NOMO-1 treated with DMSO at 0.1 percent for 48 hours (cell line): Measurements from ENCODE around the gene RAB33B.
"Not testable (repeated sequence)": the region's sequence is repeated elsewhere in the genome, so short reads cannot be mapped to it uniquely, and the experiment has no call there.

Experiments used
- DNase-seq: peaks from one replicate; lab custom pipeline; 2025; ENCODE audit not compliant: unreplicated experiment; lab: John Stamatoyannopoulos, UW

Gene RAB33B

DNA sequence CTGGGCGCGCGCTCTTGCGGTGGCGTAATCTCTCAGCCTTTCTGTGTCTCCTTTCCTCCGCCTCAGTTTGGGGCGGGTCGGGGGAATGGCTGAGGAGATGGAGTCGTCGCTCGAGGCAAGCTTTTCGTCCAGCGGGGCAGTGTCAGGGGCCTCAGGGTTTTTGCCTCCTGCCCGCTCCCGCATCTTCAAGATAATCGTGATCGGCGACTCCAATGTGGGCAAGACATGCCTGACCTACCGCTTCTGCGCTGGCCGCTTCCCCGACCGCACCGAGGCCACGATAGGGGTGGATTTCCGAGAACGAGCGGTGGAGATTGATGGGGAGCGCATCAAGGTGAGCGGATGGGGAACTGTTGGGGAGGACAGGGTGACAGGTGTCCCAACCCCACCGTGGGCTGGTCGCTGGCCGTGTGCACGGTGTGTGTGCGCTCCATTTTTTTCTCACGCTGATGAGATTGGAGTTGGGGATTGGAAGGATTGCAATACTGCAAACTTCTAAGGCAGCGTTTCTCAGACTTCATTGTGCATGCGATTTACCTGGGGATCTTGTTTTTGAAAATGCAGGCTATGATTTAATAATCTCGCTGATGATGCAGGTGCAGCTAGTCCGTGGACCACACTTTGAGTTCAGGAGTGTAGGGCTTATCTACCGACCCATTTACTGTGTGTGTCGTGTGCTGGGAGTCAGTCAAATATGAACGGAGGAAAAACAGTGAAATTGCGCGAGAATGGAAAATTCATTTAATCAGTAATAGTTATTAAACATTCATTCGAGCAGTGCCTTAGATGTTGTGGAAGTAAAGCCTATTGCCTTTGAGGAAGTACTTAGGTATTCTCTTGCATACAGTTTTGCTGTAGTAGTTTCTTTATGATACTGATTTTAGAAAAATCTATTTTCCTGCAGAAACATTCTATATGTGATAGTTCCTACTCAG, at the start of gene RAB33B:
RAB33B (plus strand) TSS at position 11 of the 935 bp plus-strand sequence; CDS start at position 86, 75 bp downstream.
- peak; percentile 33 for DNase-seq

DNA sequence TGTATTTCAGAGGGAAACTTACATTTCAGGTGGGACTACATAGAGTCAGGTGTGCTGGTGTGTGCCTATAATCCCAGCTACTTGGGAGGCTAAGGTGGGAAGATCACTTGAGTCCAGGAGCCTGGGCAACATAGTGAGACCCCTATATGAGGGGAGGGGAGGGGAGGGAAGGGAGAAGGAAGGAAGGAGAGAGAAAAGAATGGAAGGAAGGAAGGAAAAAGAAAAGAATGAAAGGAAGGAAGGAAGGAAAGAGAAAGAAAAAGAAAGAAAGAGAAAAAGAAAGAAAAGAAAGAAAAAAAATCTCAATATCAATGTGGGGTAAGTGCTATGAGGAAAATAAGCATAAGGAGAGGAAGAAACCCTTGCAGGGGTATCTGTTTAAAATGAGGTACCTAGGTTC, 43.6 kb upstream of the RAB33B start:
- DNase-seq, result no peak

DNA sequence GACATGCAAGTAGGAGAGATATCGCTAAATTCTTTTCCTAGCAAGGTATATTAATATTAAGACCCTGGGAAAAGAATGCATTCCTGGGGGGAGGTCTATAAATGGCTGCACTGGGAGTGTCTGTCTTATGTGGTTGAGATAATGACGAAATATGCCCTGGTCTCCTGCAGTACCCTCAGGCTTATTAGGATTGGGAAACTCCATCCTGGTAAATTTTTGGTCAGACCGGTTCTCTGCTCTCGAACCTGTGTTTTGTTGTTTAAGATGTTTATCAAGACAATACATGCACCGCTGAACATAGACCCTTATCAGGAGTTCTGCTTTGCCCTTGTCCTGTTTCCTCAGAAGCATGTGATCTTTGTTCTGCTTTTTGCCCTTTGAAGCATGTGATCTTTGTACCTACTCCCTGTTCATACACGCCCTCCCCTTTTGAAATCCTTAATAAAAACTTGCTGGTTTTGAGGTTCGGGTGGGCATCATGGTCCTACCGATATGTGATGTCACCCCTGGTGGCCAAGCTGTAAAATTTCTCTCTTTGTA, 39.2 kb upstream of the RAB33B start:
- DNase-seq, result not testable (repeated sequence)

DNA sequence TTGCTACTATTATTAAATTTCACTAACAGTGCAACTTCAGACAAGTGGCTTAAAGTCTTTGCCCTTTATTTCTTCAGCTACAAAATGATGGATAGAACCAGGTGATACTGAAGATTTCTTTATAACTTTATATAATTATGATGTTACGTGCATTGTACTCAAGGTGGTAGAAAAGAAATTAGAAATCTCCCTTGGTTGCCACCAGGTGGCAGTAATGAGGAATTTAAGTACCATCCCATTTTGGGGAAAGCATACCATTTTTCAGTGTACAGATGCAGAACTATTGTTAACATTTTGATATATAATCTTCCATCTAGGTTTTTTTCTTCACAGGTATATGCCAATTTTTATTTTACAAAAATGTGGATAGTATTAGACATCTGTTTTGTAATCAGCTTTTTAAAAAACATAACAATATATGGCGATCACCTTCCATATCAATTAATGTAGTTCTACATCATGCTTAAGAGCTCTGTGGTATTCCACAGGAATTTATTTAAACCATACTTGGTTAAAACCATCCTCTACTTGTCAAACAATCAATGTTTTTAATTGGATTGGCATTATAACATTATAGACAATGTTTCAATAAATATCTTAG, 37.7 kb upstream of the RAB33B start:
- DNase-seq, result peak; percentile 55

DNA sequence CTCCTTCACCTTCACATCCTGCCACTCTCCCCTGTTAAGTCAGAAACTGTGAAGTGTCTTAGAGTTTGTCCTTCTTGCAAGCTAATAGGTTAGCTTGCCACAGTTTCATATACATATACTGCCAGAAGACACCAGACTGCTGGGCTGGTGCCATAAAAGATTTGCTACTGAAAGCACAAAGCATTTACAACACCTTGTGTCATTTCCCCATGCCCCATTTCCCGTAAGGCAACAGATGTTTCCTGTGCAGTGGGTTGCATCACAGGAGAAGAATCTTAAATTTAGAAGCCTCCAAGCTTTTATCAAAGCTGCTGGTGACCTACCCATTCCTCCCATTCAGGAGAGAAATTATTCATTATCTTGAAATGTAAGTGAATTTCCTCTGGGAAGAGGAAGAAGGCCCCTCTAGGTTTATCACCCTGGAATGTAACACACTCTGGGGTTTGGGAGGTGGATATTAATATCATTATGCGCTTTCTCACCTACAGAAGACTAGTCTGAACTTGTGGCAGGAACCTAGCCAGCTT, 34.5 kb upstream of the RAB33B start:
- DNase-seq, result peak; percentile 95

DNA sequence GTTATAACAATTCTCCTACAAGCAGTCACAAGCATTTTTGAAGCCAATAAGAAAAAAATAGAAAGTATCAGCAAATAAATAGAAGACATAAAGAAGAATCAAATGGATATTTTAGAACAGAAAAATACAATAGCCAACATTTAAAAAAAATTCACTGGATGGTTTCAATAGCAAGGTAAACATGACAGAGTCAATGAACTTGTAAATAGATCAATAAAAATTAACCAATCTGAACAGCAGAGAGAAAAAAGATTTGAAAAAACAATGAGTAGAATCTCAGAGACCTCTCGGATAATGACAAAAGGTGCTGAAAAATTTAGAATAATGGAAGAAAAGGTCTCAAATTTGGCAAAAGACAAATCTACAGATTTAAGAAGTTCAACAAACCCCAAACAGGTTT, 33.3 kb upstream of the RAB33B start:
- no peak for DNase-seq

DNA sequence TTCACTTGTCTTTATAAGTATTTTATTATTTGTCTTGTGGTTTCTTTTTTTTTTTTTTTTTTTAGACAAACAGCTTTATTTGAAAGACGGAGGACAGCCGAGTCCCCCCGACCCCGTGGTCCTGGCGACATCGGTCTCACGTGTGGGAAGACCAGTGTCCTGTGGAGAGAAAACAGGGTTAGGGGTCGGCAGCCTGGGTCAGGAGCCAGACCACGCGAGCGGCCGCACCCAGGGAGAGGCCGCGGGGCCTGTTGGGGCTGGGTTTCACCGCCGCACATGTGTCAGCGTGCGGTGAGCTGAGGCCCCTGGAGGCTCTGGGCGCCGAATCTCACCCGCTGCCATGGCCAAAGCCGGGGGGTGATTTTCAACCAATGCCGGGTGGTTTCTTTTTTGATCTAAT, 17.8 kb upstream of the RAB33B start:
- DNase-seq, result no peak

DNA sequence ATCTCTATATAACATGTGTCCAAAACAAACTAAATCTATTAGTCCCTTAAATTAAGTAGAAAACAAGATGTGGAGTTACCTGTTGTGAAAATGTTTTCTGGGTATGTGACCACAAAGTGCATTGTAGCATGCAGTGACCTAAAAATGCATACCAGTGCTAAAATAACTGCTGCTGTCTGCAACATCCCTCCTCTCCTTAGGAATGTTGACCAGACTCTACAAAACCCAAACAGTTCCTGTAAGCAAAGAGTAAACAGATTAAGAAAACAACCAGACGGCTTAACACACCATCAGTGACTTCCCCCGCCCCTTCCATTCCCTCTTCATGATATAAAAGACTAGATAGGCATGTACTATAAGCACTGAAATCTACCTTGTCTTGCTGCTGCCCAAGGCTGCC, 15.8 kb upstream of the RAB33B start:
- DNase-seq, result no peak

DNA sequence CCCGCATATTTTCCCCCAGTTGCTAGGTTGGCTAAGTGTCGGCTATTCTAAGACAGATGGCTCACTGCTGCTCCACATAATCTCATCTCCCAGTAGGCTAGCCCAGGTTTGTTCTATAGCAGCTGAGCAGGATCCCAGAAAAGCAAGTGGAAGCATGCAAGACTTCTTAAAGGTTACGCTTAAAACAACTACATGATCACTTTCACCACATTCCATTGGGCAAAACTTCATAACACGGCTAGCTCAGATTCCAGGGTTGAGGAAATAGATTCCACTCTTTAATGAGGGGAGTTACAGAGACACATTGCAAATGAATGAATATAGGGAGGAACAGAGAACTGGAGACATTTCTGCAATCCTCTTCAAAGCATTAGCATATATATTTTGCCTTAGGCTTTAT, 12.9 kb upstream of the RAB33B start:
- DNase-seq, result no peak

DNA sequence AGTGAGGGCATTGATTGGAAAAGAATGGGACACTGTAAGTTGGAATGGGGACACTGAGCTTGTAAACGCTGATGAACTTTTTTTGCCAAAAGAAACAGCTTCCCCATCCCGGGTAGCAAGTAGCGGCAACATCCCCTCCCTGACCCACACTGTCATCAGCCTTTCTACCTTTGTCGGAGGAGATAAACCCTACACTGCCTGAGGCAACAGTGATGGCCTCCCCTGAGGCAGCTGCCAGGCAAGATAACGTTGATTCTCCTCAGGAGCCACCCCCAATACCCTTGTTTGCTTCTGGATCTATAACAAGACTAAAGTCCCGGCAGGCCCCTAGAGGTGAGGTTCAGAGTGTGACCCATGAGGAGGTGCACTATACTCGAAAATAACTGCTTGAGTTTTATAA, 10.3 kb upstream of the RAB33B start:
- no peak for DNase-seq

DNA sequence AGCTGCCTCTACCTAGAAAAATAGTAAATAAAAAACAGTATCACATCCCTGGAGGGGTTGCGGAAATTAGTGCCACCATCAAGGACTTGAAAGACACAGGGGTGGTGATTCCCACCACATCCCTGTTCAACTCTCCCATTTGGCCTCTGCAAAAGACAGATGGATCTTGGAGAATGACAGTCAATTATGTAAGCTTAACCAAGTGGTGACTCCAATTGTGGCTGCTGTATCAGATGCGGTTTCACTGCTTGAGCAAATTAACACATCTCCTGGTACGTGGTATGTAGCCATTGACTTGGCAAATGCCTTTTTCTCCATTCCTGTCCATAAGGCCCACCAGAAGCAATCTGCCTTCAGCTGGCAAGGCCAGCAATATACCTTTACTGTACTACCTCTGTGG, 9.0 kb upstream of the RAB33B start:
- DNase-seq, result not testable (repeated sequence)

DNA sequence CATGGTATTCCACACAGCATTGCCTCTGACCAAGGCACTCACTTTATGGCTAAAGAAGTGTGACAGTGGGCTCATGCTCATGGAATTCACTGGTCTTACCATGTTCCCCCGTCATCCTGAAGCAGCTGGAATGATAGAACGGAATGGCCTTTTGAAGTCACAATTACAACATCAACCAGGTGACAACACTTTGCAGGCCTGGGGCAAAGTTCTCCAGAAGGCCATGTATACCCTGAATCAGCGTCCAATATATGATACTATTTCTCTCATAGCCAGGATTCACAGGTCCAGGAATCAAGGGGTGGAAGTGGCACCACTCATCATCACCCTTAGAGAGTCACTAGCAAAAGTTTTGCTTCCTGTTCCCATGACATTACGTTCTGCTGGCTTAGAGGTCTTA, 6.8 kb upstream of the RAB33B start:
- DNase-seq, result not testable (repeated sequence)

DNA sequence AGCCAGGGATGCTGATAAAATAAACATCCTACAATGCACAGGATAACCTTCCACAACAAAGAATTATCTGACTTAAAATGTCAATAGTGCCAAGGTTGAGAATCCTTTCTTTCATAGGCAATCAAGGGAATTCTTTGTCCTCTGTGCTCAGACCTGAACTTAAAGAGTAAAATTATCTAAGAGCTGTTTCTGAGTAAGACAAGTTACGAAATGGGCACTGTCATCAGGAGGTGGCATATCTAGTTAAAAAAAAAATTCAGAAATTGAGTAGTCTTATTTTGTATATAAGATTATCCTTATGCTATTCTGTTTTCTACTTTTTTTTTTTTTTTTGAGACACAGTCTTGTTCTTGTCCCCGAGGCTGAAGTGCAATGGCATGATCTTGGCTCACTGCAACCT, 3.3 kb upstream of the RAB33B start:
- no peak for DNase-seq

DNA sequence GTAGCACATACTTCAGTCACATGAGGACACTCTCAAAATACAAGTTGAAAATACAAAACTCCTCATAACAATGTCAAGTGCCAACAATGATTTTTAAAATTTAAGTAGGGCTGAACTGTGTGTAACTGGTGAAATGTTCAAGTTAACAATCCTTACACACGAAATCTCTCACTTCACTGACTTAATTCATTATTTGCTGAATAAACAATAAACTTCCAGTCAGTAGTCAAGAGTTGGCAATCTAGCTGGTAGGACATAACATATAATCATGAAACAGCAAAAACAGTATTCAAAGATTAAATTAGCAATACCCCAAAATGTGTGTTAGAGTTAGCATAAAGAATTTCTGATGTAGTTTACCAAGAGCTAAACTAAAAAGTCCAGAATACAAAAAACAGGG, 1.9 kb upstream of the RAB33B start:
- no peak for DNase-seq

DNA sequence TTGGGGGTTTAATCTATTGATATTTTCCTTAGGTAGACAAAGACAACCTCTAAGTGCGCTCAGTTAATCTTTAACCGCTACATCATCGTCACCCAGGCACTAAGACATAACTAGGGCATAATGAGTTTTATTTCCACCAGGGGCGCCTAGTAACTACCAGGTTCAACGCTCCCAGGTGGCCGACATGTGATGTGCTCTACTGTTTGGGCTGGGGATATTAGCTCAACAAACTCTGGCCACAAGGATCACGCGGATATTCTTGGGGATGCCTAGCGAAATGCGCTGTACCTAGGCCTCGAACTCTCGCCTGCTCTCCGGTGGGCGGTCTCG, 915 bp upstream of the RAB33B start:
- DNase-seq, result peak; percentile 79

DNA sequence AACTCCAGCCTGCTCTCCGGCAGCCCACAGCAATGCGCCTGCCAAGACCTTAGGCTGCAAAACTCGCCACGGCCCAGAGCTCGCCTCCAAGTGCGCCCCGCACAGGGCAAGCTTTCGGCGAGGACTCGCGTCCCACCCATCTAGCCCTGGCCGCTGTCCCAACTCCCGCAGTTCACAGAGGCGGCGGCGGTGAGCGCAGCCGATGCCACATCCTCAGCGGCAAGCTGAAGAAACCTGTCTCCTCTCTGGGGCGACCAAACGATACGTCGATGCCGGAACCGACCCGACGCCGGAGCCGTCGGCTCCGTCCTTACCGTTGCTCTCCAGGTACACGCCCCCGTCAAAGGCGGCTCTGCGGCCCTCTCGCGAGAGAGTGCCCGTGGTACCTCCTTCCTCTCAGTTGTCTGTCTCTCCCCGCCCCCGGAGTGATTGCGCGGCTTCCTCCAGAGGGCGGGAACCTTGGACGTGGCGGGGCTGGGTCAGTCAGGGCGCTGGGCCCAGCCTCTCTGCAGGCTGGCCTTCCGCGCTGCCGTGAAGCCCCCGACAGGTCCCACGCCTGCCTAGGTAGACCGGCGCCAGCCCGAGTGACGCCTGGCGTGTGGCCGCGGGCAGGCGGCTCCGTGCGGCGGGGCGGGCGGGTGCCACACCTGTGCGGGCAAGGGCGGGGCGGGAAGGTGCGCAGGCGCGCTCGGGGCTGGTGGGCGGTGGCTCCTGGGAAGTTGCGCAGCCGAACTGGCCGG, 380 bp upstream of the RAB33B start:
- peak; percentile 98 for DNase-seq

DNA sequence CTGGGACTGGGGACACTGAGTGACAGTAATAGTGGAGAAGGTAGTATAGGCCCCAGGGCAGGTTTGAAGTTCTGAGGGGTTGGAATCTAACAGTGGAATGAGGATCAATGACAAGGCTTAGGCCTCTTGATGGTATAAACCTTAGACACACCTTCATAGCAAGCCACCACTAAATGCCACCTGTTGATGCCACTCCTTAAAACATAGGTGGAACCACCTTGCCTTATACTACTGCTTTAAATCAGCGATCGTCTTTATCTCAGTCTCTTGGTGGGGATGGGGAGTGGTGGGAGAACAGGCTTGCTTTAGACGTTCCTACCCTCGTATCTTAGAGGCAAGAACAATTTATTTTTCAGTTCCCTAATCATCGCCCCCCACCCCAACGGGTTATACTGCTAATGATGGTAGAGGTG, 1.2 kb downstream of the RAB33B start:
- no peak for DNase-seq

DNA sequence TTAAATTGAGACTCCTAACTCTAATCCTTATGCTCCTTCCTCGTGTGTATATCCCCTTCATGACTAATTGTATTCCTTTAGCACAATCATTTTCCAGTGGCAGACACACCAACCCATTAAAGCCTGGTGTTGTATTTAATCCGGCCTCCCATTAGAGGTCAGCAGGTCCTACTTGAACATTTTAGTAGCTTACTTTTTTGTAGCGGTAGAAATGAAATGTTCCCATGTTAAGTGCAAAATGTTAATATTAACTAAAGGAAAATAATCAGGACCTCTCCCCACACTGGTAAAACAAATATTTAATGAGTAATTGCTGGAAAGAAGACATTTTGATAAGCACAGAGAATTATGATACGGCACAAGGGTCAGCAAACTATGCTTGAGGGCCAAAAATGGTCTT, 3.4 kb downstream of the RAB33B start:
- DNase-seq, result no peak

DNA sequence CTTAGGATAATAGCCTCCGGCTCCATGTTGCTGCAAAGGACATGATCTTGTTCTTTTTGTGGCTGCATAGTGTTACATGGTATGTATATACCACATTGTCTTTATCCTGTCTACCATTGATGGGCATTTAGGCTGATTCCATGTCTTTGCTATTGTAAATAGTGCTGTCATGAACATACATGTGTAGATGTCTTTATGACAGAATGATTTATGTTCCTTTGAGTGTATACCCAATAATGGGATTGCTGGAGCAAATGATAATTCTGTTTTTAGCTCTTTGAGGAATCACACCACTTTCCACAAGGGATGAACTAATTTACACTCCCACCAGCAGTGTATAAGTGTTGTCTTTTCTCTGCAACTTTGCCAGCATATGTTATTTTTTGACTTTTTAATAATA, 4.6 kb downstream of the RAB33B start:
- DNase-seq, result no peak

DNA sequence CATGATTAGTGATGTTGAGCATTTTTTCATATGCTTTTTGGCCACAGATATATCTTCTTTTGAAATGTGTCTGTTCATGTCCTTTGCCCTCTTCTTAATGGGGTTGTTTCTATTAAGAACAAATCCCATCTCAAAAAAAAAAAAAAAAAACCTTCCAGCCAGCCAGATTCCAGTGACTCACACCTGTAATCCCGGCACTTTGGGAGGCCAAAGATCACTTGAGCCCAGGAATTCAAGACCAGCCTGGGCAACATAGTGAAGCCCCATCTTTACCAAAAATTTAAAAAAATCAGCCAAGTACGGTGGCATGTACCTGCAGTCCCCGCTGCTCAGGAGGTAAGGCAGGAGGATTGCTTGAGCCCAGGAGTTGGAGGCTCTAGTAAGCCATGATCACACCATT, 5.1 kb downstream of the RAB33B start:
- no peak for DNase-seq

DNA sequence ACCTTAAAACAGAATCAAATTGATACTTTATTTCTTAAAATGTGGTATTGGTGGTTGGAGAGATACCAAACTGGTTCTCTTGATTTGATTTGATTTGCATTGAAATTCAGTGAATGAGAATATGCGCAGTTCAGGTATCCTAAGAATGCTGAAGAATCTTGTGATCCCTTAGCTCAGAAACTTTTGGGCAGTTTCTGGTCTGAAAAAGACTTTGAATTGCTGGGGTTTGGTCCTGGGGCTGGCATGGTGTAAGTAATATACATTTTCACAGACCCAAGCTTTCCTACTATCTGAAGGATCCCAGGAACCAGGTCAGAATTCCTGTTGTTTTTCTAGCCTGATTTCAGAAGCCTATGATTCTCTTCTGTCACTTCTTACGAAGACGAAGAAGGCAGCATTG, 6.6 kb downstream of the RAB33B start:
- no peak for DNase-seq
